Epithelial cell of esophagus (primary cell): Measurements from ENCODE around the gene INTS11.
A peak's percentile ranks its signal among the peaks of the same experiment; 100 is the strongest.

Experiments
- DNase-seq: peaks from one replicate; pipeline ENCODE4 v3.0.0; 2010; ENCODE audit warnings: low read depth
- H3K4me3 ChIP-seq: 2 replicates; pipeline ENCODE4 v1.5.1; 2011; ENCODE audit warnings: mild to moderate bottlenecking, low read length, control low read depth
- CTCF ChIP-seq: IDR thresholded peaks from 2 replicates; pipeline ENCODE4 v1.5.1; 2011; ENCODE audit warnings: low read depth, mild to moderate bottlenecking, low read length, control low read depth, inconsistent platforms; ENCODE audit not compliant: insufficient read depth; ENCODE audit errors: missing control alignments

The INTS11 gene

GRCh38 chr1:1332774-1333480 is 8.5 kb upstream of the INTS11 start:
- peak; percentile 71 for DNase-seq
- H3K4me3 ChIP-seq = no peak overlapping the region
- no peak for TF ChIP-seq CTCF

GRCh38 chr1:1332031-1332755 is 7.7 kb upstream of the INTS11 start:
- no peak overlapping the region for H3K4me3 ChIP-seq
- no peak for DNase-seq
- TF ChIP-seq CTCF = no peak

GRCh38 chr1:1331068-1331965 is 6.9 kb upstream of the INTS11 start, which contains the start of gene TAS1R3:
TAS1R3 (plus strand) TSS chr1:1331280; CDS start chr1:1331346, 66 bp downstream.
- no peak for DNase-seq
- no peak within 1 kb of the TSS for H3K4me3 ChIP-seq
- no peak for TF ChIP-seq CTCF

DNA sequence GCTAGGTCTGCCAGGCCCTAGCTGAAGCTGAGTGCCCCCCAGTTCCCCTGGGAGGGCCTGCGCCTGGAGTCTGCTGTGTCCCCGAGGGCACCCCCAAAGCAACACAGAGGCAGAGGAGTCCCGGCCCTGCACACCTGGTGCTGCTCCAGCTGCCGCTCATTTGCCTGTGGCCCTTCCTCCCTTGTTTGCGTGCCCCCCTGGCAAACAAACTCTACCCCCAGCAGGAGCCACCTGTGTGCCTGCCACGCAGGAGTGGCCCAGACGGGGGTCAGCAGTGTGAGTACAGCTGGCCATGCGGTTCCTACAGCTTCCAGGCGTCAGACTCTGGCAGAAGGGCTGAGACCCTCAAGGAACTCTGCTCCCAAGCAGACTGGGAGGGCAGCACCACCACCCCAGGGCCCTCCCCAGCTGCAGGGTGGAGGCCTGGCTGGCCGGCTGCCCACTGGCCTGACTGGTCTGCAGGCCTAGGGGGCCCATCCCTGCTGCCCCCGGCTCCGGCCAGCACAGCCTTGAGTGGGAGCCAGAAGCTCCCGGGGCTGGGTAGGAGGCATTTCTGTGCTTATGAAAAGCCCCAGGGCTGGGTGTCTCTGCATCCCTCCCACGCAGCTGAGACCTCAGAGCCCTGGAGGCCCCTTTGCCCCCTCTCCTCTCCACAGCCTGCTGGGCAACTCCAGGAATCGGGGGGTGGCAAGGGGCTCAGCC is 6.1 kb upstream of the INTS11 start:
- no peak for DNase-seq
- TF ChIP-seq CTCF = no peak
- H3K4me3 ChIP-seq = no peak overlapping the region

GRCh38 chr1:1329304-1330210 is 5.1 kb upstream of the INTS11 start:
- no peak overlapping the region for H3K4me3 ChIP-seq
- DNase-seq = no peak
- TF ChIP-seq CTCF = no peak

DNA sequence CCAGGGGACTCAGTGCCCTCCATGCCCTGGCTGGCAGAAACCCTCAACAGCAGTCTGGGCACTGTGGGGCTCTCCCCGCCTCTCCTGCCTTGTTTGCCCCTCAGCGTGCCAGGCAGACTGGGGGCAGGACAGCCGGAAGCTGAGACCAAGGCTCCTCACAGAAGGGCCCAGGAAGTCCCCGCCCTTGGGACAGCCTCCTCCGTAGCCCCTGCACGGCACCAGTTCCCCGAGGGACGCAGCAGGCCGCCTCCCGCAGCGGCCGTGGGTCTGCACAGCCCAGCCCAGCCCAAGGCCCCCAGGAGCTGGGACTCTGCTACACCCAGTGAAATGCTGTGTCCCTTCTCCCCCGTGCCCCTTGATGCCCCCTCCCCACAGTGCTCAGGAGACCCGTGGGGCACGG is 3.8 kb upstream of the INTS11 start:
- no peak for DNase-seq
- no peak overlapping the region for H3K4me3 ChIP-seq
- no peak for TF ChIP-seq CTCF
